GM10248 (cell line): ENCODE data around the gene AQP11.

ENCODE experiments used
- CTCF ChIA-PET: fragments of 300-600 bp; sonication (Branson Sonifier 250); formaldehyde crosslinking; extraction: SDS; loops from one replicate; lab custom pipeline; 2021; ENCODE audit warnings: antibody characterized with exemption; lab: Yijun Ruan, JAX
- POLR2A ChIA-PET: fragments of 350-650 bp; sonication (Branson Sonifier 250); formaldehyde crosslinking; extraction: SDS; loops from one replicate; lab custom pipeline; 2020; ENCODE audit warnings: antibody characterized with exemption; lab: Yijun Ruan, JAX
- DNase-seq: peaks from one replicate; pipeline ENCODE4 v3.0.0; 2012; ENCODE audit errors: extremely low spot score
- TF ChIP-seq, protein P1 (sequence below): IDR thresholded peaks from 2 replicates; pipeline ENCODE4 v1.5.1; 2012; ENCODE audit warnings: mild to moderate bottlenecking, low read depth; ENCODE audit errors: extremely low read depth, missing control alignments, control extremely low read depth

Gene AQP11

DNA sequence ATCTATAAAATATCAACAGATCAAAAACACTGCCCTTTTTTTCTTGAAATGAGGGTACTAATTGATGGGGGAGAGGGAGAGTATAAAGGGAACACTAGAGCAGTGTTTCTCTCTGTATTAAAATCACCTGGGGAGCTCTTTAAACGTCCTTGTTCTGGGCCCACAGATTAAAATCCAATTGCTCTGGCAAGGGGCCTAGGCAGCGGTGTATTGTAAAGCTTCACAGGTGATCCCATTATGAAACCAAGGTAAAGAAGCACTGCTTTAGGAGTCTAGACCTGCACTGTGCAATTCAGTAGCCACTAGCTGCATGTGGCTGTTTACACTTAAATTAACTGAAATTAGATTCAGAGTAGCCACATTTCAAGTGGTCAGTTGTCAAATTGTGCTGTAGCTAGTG lies 3.0 kb downstream of the AQP11 start:
- no peak for DNase-seq
- ChIA-PET CTCF (interaction anchor here (0.6 to 1.2 kb wide), 5 partner anchors 8 to 27 kb away, joined by 3 to 4 read pairs (median 3); no protein-coding TSS in a partner anchor), POLR2A (no interaction called here)
- TF ChIP-seq, protein P1, sequence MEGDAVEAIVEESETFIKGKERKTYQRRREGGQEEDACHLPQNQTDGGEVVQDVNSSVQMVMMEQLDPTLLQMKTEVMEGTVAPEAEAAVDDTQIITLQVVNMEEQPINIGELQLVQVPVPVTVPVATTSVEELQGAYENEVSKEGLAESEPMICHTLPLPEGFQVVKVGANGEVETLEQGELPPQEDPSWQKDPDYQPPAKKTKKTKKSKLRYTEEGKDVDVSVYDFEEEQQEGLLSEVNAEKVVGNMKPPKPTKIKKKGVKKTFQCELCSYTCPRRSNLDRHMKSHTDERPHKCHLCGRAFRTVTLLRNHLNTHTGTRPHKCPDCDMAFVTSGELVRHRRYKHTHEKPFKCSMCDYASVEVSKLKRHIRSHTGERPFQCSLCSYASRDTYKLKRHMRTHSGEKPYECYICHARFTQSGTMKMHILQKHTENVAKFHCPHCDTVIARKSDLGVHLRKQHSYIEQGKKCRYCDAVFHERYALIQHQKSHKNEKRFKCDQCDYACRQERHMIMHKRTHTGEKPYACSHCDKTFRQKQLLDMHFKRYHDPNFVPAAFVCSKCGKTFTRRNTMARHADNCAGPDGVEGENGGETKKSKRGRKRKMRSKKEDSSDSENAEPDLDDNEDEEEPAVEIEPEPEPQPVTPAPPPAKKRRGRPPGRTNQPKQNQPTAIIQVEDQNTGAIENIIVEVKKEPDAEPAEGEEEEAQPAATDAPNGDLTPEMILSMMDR, result no peak

DNA sequence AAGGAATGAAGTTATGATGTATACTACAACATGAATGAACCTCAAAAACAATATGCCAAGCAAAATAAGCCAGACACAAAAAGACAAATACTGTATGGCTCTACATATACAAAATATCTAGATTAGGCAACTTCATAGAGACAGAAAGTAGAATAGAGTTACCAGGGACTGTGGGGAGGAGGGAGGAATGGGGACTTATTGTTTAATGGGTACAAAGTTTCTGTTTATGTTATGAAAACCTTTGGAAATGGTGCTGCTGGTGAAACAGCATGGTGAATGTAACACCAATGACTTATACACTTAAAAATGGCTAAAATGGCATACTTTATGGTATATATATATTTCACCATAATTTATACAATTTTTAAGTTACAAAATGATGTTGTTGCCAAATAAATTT lies 4.1 kb downstream of the AQP11 start:
- no peak for DNase-seq
- CTCF ChIA-PET, result interaction anchor here (1.0 to 1.2 kb wide), 2 partner anchors 8 to 18 kb away, joined by 3 read pairs; no protein-coding TSS in a partner anchor
- POLR2A ChIA-PET, result no interaction called here
- TF ChIP-seq, protein P1, result no peak

DNA sequence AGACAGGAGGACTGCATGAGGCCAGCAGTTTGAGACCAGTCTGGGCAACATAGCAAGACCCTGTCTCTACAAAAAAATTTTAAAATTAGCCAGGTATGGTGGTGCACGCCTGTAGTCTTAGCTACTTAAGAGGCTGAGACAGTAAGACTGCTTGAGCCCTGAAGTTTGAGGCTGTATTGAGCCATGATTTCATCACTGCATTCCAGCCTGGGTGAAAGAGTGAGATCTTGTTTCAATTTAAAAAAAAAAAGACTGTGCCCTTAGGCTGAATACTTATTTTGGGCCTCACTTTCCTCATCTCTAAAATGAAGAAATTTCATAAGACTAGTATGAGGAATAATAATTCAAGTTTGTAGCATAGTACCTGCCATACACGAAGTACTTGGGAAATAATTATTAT lies 6.9 kb downstream of the AQP11 start:
- TF ChIP-seq, protein P1, result no peak
- POLR2A ChIA-PET, result no interaction called here
- CTCF ChIA-PET, result no interaction called here
- DNase-seq, result no peak

DNA sequence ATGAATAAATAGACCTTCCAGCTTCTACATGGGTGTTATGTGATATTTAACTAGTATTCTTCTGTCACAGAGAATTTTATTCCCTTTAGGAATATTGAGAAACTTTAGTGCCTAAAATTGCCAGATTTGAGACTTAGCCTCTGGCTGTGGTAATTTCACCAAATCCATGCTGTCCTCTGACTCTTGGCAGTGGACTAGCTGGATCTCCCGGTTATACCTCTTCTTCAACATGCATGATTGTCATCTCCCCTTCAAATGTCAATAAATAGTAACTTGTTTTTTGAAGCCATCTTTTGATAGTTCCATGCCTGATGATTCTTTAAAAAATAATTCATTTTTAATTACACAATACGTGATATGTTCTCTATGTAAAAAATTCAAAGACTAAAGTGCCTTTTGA lies 8.4 kb downstream of the AQP11 start:
- ChIA-PET POLR2A (interaction anchor here (0.7 kb wide), 1 partner anchor 319 kb away, joined by 3 read pairs; no protein-coding TSS in a partner anchor), CTCF (interaction anchor here (0.8 kb wide), 1 partner anchor 9 kb away, joined by 3 read pairs; no protein-coding TSS in a partner anchor)
- TF ChIP-seq, protein P1, result no peak
- no peak for DNase-seq

DNA sequence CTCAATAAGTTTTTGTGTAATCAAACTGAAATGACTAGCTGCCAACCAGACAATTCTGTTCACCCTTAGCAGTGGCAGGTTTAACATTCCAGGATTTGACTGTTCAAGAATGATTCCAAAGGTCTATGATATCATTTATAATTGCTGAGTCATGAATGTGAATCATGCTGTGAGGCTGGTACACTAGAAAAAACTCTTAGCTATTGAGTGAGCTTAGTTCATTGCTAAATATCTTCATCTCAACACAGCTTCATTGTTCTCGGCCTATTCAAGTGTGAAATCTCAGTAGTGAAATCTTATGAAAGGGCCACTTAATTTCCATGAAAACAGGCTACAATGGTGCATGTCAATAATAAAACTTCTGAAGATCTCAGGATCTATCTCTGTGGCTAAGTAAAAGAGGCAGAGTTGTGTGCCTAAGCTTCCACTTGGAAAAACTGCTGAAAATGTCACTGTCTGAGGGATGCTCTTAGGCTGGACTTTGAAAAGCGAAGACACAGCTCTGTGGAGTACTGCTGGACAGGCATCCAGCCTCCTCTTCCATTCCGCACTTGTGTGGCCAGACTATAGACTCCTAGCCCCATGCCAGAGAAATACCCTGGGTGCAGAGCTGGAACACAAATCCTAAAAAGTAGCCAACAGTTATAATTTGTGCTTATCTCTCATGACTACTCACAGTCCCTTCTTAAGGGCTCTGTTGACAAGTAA lies 12.8 kb downstream of the AQP11 start:
- CTCF ChIA-PET, result interaction anchor here (0.9 to 3.8 kb wide), 8 partner anchors 8 to 476 kb away, joined by 3 to 22 read pairs (median 4); no protein-coding TSS in a partner anchor
- POLR2A ChIA-PET, result interaction anchor here (0.5 kb wide), 1 partner anchor 9 kb away, joined by 3 read pairs; no protein-coding TSS in a partner anchor
- TF ChIP-seq, protein P1, result no peak
- DNase-seq, result no peak

DNA sequence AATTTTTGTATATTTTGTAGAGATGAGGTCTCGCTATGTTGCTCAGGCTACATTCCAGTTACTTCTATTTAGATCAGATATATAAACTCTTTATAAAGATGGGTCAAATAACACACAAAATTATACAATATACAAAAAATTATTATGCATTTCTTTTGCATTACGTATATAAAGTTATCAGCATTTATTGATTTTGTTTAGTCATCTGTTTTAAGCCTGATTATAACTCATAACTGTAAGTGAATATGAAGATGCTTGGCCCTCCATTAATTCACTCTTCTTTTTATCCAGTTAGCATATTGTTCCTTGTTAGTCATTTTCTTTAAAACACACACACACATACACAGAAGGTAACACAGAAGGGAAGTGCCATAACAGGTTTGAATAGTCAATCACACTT lies 14.5 kb downstream of the AQP11 start:
- no peak for DNase-seq
- TF ChIP-seq, protein P1, result no peak
- CTCF ChIA-PET, result interaction anchor here (3.8 kb wide), 1 partner anchor 14 kb away, joined by 22 read pairs; no protein-coding TSS in a partner anchor
- POLR2A ChIA-PET, result interaction anchor here (0.6 kb wide), 1 partner anchor 15 kb away, joined by 4 read pairs; the partner anchor contains the start of gene AQP11
